Subcutaneous preadipocyte (primary cell): Measurements from ENCODE around the gene SYVN1. TPM values are rescaled to one million over a fixed set of nuclear protein-coding genes. Genes with fewer than 3 reads are reported as not detected.

ENCODE experiments used
- small RNA-seq: library from RNA; depleted of rRNA; stranded (forward); fragments of <200 nt; gene quantifications from one replicate; pipeline ENCODE3, GENCODE V24; 2012
- total RNA-seq: library from RNA; depleted of rRNA; stranded (reverse); fragments of >200 nt; gene quantifications from 2 replicates; pipeline ENCODE4 v1.2.3, GENCODE V29; 2012

The SYVN1 gene
- 12.5 and 15.1 TPM in 2 replicates for total RNA-seq

DNA sequence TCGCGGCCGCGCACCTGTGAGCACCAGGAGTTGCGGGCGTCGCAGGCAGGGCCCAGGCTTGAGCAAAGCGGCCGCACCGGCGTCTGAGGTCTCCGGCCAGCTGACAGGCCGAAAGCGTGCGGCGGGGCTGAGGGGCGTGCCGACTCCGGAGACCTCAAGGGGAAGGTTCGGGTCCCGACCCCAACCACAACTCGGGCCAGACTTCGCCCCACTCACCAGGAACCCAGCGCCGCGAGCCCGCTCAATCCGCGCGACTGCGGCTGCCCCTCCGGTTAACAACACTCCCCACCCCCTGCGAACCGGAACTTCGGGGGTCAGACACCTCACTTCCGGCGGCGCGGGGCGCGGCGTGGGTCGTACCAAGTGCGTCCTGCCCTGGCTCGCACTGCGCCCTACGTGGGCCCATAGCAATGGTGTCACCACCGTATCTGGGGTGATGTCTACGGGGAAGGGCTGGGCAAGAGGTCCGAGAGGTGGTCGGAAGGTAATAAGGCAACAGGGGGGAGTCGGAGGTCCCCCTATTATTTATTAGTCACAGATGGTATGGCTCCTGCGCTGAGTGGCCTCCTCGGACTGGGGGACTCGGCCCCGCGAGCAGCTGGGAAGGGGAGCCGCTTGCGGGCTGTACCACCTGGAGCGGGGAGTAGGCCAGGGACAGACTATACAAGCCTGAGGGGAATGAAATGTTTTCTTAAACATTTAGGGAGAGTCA is at the start of gene SYVN1:
TSS of gene SYVN1 (minus strand) at position 280 of the 712 bp plus-strand sequence. CDS start 918 bp downstream, outside the sequence.

DNA sequence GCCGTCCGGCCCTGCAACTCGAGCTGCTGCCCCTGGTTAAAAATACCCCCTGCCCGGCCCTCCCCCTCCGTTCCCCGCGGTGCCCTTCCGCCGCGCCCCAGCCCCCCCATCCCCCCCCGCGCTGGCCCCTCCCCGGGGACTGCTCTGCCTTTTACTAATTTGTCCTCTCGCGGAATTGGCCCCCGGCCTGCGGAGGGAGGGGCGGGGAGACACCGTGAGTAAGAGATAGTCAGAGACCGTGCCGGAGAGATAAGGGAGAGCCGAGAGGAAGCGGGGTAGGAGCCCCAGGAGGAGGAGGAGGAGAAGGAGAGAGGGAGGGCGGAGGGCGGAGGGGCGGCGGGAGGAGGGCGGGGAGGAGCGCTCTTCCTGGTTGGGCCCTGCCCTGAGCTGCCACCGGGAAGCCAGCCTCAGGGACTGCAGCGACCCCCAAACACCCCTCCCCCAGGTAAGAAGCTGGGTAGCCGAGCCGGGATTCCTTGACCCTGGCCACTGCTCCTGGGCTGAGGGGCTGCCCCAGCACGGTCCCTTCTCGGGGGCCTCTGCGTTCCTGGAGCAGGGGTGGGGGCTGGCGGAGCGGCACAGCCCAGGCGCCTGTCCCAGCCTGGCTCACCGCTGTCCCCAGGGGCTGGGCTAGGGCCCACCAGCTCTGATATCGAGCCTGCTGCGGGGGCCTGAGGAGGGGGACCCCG is 47.4 kb upstream of the SYVN1 start, which contains the start of gene CAPN1:
TSS of gene CAPN1 (plus strand) at position 360 of the 689 bp plus-strand sequence. CDS start 774 bp downstream, outside the sequence.

DNA sequence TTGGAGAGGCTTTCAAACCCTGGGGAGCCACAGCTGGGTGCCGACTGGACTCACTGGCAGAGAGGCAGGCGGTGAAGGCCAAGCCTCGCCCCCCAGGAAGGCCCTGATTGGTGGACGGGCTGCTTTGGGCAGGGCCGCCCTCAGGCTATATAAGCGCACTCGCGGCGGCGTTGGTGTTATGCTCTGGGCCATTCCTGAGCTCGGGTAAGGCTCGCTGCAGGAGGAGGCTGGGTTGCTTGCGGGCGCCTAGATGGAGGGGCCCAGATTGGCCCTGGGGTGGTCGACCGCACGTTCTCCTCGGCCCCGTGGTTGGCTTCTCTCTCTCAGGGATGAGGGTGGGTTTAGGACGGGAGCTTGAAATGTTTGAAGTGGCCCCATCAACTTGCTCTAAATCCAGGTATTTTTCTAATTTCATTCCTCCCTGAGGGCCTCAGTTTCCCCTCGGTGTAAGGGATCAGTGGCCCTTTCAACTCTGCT is 35.8 kb upstream of the SYVN1 start, which contains the start of gene SPDYC:
TSS of gene SPDYC (plus strand) at position 176 of the 477 bp plus-strand sequence. CDS start 1,125 bp downstream, outside the sequence.

DNA sequence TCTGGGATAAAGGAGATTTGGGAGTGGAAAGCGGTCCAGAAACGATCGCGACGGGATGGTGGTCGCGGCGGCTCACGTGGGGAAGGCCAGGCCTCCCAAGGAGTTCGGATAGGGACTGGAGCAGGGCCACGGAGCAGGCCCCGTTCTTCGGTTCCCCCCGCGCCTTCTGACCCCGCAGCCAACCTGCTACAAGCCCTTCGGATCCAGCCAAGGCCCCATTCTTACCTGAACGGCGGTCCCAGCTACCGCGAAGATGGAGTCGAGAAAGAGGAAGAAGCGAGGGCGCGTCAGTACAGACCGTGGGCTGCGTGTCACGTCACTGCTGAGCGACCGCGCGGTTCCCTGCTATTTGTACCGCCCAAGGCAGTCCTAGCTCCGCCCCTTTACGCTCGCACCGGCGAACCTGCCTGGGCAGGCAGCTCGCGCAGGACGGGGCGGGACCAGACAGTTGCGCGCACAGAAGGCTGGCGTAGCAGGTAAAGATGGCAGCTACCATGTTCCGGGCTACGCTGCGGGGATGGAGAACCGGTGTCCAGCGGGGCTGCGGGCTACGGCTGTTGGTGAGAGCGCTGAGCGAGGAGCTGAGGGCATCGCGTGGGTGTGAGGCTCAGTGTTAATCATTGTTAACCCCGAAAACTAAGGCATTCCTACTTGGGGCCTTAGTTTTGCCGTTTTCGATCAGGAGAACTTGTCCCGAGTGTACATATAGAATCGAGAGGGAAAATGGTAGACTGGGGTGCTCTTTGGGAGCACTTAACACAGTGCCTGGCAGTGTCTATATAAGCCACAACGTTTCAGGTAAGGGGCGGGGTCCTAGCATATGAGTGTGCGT is 12.2 kb downstream of the SYVN1 start, which contains the start of the genes FAU and MRPL49:
TSS of gene FAU (minus strand) at position 270 of the 832 bp plus-strand sequence. CDS start 321 bp downstream, outside the sequence.
TSS of gene MRPL49 (plus strand) at position 457 of the 832 bp plus-strand sequence. CDS start at position 483, 26 bp downstream.

DNA sequence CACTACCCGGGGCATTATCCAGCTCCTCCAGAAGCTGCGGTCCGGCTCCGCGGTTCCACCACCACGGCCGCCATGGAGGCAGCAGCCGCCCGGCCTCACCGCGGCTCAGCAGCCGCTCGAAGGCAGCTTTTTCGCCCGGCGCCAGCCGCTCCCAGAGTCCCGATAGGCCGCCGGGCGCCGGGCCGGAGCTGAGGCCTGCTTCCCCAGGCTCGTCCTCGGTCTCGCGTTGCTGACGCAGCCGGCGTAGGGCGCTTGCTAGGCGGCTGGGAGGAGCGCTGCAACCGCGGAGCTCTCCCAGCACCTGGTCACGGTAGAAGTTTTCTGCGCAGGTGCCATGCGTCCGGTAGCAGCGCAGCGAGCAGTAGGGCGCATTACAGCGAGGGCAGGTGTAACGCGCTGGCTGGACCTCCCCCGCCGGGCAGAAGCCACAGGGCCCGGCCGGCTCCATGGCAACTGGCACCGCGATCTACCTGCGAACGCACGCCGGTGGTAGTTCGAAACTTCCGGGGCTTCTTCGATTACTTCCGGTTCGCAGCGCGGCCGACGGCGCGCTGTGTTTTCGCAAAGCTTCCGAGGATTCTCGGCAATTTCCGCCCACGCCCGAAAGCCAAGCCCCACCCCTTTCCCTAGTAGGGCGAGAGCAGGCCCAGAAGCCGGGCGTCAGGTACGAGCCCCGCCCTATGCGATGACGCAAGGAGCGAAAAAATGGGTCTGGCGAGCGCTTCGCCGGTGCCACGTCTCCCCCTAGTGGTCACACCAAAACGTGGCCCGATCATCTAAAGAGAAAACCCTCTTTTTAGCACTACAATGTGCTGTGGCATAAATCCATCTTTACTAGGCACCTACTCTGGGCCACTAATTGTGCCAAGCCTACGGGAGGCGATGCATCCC is 16.9 kb downstream of the SYVN1 start, which contains the start of gene ZNHIT2:
TSS of gene ZNHIT2 (minus strand) at position 496 of the 891 bp plus-strand sequence. CDS start at position 448, 48 bp downstream.

DNA sequence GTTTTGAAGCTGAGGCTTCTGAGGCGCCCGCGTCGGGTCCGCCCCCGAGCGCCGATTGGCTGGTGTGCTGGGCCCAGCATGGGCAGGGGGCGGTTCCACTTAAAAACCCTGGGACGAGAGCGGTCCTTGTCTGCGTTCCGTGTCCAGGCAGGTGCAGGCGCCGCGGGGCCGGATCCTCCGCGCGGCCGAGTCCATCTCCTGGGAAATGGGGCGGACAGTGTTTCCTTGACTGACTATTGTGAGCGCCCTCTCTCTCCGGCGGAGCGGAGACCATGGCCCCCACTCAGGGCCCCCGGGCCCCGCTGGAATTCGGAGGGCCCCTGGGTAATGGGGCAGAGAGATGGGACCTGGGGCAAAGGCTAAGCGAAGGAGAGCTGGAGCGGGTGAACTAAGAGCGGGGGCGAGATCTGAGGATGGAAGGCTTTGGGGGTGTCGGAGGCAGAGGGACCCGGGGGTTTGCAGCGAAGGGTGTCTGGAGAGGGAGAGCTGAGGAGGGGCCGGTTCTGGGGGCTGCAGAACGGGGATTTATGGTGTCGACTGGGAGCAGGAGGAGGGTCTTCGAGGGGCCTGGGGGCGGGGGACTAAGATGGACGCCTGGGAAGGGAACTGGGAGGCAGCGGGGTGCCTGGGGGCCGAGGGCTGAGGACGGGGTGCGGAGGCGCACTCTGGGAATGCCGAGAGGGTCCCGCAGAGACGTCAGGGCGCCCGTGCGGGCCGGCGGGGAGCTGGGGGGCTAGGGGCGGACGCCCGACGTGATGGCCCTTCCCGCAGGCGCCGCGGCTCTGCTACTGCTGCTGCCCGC is 22.4 kb downstream of the SYVN1 start, which contains the start of gene TM7SF2:
TSS of gene TM7SF2 (plus strand) at position 129 of the 802 bp plus-strand sequence. CDS start at position 273, 144 bp downstream.

DNA sequence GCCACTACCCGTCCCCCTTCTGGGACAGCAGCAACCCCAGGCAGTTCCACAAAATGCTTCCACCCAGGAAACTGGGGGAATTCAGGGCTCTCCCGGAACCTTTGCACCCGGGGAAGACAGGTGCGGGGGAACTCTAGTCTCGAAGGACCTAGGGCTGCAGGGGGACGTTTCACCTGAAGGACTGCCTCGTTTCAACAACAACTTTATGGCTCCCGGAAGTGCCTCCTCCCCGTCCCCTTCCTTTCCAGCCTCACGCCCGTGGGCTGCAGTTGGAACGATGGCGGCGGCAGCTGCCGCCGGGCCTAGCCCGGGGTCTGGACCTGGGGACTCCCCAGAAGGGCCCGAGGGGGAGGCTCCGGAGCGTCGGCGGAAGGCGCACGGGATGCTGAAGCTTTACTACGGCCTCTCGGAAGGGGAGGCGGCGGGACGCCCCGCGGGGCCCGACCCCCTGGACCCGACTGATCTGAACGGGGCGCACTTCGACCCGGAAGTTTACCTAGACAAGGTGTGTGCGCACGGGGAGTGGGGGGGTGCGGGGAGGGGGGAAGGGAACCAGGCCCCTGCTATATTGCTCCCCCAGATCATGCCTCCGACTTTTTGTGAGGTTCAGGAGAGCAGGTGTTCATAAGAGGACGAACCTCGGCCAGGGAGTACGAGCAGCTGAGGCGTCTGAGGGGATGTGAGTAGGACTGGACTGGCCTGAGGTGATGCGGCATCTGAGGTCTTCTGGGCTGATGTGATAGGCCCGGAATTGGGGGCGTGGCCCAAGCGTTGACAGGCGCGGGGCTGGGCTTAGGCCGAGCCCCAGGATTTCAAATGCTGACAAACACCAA is 38.1 kb downstream of the SYVN1 start, which contains the start of gene VPS51:
TSS of gene VPS51 (plus strand) at position 241 of the 833 bp plus-strand sequence. CDS start at position 278, 37 bp downstream.

DNA sequence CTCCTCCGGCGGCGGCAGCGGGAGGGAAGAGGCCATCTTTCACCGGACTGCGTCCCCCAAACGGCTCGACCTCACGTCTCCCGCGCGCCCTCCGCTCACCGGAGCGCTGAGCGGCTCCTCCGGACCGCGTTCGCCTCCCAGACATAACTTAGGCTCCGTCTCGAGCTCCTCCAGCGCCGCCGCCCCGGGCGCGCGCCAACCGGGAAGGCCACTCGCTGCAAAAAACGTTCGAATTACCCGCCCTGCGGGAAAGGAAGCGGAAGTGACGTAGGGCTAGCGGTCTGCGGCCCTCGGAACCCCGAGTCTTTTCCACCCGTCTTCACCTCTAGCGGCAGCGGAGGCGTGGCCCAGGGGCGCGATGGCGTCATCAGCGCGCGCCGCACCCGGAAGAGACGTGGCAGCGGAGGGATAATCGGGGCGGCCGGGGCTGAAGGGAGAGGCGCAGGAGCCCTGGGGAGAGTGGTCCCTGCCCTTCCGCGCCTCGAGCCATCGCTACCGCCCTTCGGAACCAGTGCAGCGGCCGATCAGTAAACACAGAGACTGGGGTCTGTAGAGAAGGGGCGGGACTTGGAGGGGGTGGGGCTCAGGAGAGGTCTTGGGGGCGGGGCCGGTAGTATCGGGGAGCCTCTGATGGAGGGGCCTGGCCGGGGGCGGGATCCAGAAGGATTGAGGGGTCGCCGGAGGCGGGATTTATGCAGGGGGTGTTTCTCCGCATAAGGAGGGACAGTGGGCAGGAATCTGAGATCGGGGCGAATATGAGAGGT is 50.3 kb downstream of the SYVN1 start, which contains the start of the genes CDCA5 and ZFPL1:
TSS of gene CDCA5 (minus strand) at position 207 of the 764 bp plus-strand sequence. CDS start at position 145, 62 bp downstream.
TSS of gene ZFPL1 (plus strand) at position 389 of the 764 bp plus-strand sequence. CDS start 477 bp downstream, outside the sequence.

Small RNAs within 50 kb of the gene (small RNA-seq; reads per million reads assigned to genes)
- gene HIGD1AP10 (not detected), gene PDCL2P2 (not detected), gene RNU2-23P (7.0 reads per million, percentile 94 among the genes with 10 or more reads in this experiment)

Other genes starting within 250 kb of the SYVN1 start
- 15.4 and 19.5 TPM in 2 replicates for gene ATG2A, start 217.3 kb downstream of the SYVN1 start, total RNA-seq
- 5.9 and 8.2 TPM in 2 replicates for gene PPP2R5B, start 209.8 kb downstream of the SYVN1 start, total RNA-seq
- gene GPHA2, start 198.6 kb downstream of the SYVN1 start, total RNA-seq = not detected in 2 replicates
- not detected in 2 replicates for gene MAJIN, start 162.4 kb downstream of the SYVN1 start, total RNA-seq
- gene BATF2, start 137.5 kb downstream of the SYVN1 start, total RNA-seq = 0.37 and 0.98 TPM in 2 replicates
- 46.7 and 63.2 TPM in 2 replicates for gene ARL2, start 120.4 kb downstream of the SYVN1 start, total RNA-seq
- 12.1 and 13.2 TPM in 2 replicates for gene SNX15, start 107.1 kb downstream of the SYVN1 start, total RNA-seq
- 17.6 and 19.4 TPM in 2 replicates for gene SAC3D1, start 93.3 kb downstream of the SYVN1 start, total RNA-seq
- 10.8 and 14.3 TPM in 2 replicates for gene NAALADL1, start 76.0 kb downstream of the SYVN1 start, total RNA-seq
- gene CDCA5, start 50.5 kb downstream of the SYVN1 start, total RNA-seq = 12.5 and 18.6 TPM in 2 replicates
- 26.8 and 29.0 TPM in 2 replicates for gene ZFPL1, start 50.3 kb downstream of the SYVN1 start, total RNA-seq
- 122 and 127 TPM in 2 replicates for gene VPS51, start 38.3 kb downstream of the SYVN1 start, total RNA-seq
- gene TM7SF2, start 22.6 kb downstream of the SYVN1 start, total RNA-seq = 13.2 and 14.3 TPM in 2 replicates
- 12.9 and 13.1 TPM in 2 replicates for gene ZNHIT2, start 16.8 kb downstream of the SYVN1 start, total RNA-seq
- 193 and 272 TPM in 2 replicates for gene FAU, start 12.4 kb downstream of the SYVN1 start, total RNA-seq
- gene MRPL49, start 12.2 kb downstream of the SYVN1 start, total RNA-seq = 24.6 and 30.1 TPM in 2 replicates
- gene SPDYC, start 35.7 kb upstream of the SYVN1 start, total RNA-seq = not detected in 2 replicates
- 120 and 136 TPM in 2 replicates for gene CAPN1, start 47.4 kb upstream of the SYVN1 start, total RNA-seq
- gene POLA2, start 127.4 kb upstream of the SYVN1 start, total RNA-seq = 9.9 and 17.6 TPM in 2 replicates
- gene CDC42EP2, start 180.3 kb upstream of the SYVN1 start, total RNA-seq = 49.6 and 58.8 TPM in 2 replicates
- 49.2 and 52.0 TPM in 2 replicates for gene DPF2, start 199.3 kb upstream of the SYVN1 start, total RNA-seq
- under 0.01 TPM in 2 replicates for gene TIGD3, start 220.2 kb upstream of the SYVN1 start, total RNA-seq
- gene SLC25A45, start 248.1 kb upstream of the SYVN1 start, total RNA-seq = 3.3 and 4.0 TPM in 2 replicates